Choroid plexus epithelial cell (primary cell): ENCODE results near the gene WNK4.

Experiments
- DNase-seq: peaks from one replicate; pipeline ENCODE4 v3.0.0-alpha.2; 2010; ENCODE audit warnings: low read depth
- H3K4me3 ChIP-seq: 2 replicates; pipeline ENCODE4 v1.5.1; 2011; ENCODE audit warnings: low read depth, mild to moderate bottlenecking, control low read depth, low read length, moderate library complexity
- TF ChIP-seq, protein P1 (sequence below): conservative IDR thresholded peaks from 2 replicates; pipeline ENCODE4 v1.5.1; 2011; ENCODE audit warnings: low read depth, mild to moderate bottlenecking, control low read depth, inconsistent platforms, low read length, moderate library complexity

Gene WNK4

DNA sequence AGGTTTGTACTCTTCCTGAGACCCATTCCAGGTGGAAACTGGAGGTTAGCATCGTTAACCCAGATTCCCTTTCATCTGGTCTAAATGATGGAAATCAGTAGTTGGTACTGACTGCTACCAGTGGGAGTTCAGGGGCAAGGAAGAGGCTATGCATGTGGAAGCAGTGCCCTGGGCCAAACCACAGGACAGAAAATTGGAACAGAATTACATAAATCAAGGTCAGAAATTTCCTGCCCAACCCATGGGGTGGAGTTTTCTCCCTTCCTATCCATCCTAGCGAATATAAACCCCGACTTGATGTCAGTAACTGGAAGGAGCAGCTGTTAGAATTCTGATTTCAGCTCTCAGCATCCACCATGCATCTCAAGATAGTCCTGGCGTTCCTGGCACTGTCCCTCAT, 63.9 kb downstream of the WNK4 start, which contains the start of gene AOC2:
Gene AOC2, plus strand, starts transcription at position 310 of the 400 bp plus-strand sequence. Its CDS starts 47 bp downstream, at position 357.
- TF ChIP-seq, protein P1, sequence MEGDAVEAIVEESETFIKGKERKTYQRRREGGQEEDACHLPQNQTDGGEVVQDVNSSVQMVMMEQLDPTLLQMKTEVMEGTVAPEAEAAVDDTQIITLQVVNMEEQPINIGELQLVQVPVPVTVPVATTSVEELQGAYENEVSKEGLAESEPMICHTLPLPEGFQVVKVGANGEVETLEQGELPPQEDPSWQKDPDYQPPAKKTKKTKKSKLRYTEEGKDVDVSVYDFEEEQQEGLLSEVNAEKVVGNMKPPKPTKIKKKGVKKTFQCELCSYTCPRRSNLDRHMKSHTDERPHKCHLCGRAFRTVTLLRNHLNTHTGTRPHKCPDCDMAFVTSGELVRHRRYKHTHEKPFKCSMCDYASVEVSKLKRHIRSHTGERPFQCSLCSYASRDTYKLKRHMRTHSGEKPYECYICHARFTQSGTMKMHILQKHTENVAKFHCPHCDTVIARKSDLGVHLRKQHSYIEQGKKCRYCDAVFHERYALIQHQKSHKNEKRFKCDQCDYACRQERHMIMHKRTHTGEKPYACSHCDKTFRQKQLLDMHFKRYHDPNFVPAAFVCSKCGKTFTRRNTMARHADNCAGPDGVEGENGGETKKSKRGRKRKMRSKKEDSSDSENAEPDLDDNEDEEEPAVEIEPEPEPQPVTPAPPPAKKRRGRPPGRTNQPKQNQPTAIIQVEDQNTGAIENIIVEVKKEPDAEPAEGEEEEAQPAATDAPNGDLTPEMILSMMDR = no peak
- no peak for DNase-seq

GRCh38 chr17:42844761-42845555, 64.5 kb downstream of the WNK4 start:
- no peak overlapping the region for H3K4me3 ChIP-seq
- TF ChIP-seq, protein P1 = no peak
- DNase-seq = no peak

More for the DNA sequence above, 63.9 kb downstream of the WNK4 start, which contains the start of gene AOC2:
- H3K4me3 ChIP-seq = no peak within 1 kb of the TSS

DNA sequence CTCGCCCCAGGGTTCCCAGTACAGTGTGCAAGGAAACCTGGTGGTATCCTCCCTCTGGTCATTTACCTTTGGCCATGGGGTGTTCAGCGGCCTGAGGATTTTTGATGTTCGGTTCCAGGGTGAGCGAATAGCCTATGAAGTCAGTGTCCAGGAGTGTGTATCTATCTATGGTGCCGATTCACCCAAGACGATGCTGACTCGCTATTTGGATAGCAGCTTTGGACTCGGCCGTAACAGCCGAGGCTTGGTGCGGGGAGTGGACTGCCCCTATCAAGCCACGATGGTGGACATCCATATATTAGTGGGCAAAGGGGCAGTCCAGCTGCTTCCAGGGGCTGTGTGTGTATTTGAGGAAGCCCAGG, 65.1 kb downstream of the WNK4 start:
- TF ChIP-seq, protein P1 = no peak
- DNase-seq = no peak
- no peak overlapping the region for H3K4me3 ChIP-seq

DNA sequence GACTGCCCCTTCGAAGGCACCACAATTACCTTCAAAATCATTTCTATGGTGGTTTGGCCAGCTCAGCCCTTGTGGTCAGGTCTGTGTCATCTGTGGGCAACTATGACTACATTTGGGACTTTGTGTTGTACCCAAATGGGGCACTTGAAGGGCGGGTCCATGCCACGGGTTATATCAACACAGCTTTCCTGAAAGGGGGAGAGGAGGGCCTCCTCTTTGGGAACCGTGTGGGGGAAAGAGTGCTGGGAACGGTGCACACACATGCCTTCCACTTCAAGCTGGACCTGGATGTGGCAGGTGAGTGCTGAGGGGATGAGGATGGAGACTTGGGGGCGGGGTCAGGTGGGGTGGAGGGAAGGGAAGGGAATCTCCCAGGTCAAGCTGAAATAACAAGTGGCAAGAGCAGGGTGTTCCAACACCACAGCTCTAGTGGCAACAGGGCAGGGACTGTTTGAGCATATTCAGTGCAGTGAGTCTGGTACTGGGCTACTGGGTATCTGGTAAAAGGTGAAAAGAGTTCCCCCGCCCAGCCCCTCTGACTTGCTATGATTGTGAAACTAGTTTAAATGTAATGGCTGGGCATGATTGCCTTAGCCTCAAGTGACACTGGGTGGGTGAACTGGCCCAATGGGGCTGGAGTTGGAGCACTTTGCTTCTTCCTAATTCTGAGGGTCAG, 65.6 kb downstream of the WNK4 start:
- TF ChIP-seq, protein P1 = no peak
- H3K4me3 ChIP-seq = no peak overlapping the region
- no peak for DNase-seq
